ENCODE data around the gene FLNB.

Gene FLNB

GRCh38 chr3:58164906-58165821 lies 156.9 kb downstream of the FLNB start:
- POLR2A ChIA-PET (ENCODE audit: low non-redundant PET): no interaction called here
- no peak for DNase-seq (ENCODE audit: low spot score)
- peak overlapping the region; percentile 63 for H3K27ac ChIP-seq
- CTCF ChIA-PET: interaction anchor here (0.8 to 1.2 kb wide), 2 partner anchors 23 to 52 kb away, joined by 3 read pairs; no protein-coding TSS in a partner anchor
- no peak for TF ChIP-seq CTCF (conservative IDR thresholded peaks at IDR 0.05; ENCODE audit: low read depth)

GRCh38 chr3:58167431-58168351 lies 159.5 kb downstream of the FLNB start:
- POLR2A ChIA-PET (ENCODE audit: low non-redundant PET): no interaction called here
- peak; percentile 30 for DNase-seq (ENCODE audit: low spot score)
- CTCF ChIA-PET: interaction anchor here (0.8 kb wide), 2 partner anchors 10 to 17 kb away, joined by 5 to 6 read pairs; no protein-coding TSS in a partner anchor
- H3K27ac ChIP-seq: peak overlapping the region; percentile 35
- TF ChIP-seq CTCF (conservative IDR thresholded peaks at IDR 0.05; ENCODE audit: low read depth): peak; percentile 75

- POLR2A ChIA-PET (ENCODE audit: low non-redundant PET): no interaction called here
- CTCF ChIA-PET: no interaction called here
- DNase-seq (ENCODE audit: low spot score): no peak
- TF ChIP-seq CTCF (conservative IDR thresholded peaks at IDR 0.05; ENCODE audit: low read depth): no peak
- peak overlapping the region; percentile 35 for H3K27ac ChIP-seq
These were observed 160.3 kb downstream of the FLNB start for GRCh38 chr3:58168498-58168897.

GRCh38 chr3:58169371-58169770 lies 161.1 kb downstream of the FLNB start:
- peak overlapping the region; percentile 31 for H3K27ac ChIP-seq
- CTCF ChIA-PET: no interaction called here
- TF ChIP-seq CTCF (conservative IDR thresholded peaks at IDR 0.05; ENCODE audit: low read depth): no peak
- POLR2A ChIA-PET (ENCODE audit: low non-redundant PET): no interaction called here
- DNase-seq (ENCODE audit: low spot score): no peak

- ChIA-PET POLR2A (ENCODE audit: low non-redundant PET) (no interaction called here), CTCF (no interaction called here)
- peak overlapping the region; percentile 38 for H3K27ac ChIP-seq
- no peak for DNase-seq (ENCODE audit: low spot score)
- TF ChIP-seq CTCF (conservative IDR thresholded peaks at IDR 0.05; ENCODE audit: low read depth): no peak
These were observed 162.2 kb downstream of the FLNB start for GRCh38 chr3:58170376-58170775.

- POLR2A ChIA-PET (ENCODE audit: low non-redundant PET): no interaction called here
- CTCF ChIA-PET: no interaction called here
- no peak for TF ChIP-seq CTCF (conservative IDR thresholded peaks at IDR 0.05; ENCODE audit: low read depth)
- peak overlapping the region; percentile 42 for H3K27ac ChIP-seq
- DNase-seq (ENCODE audit: low spot score): no peak
These were observed 162.9 kb downstream of the FLNB start for GRCh38 chr3:58171126-58171525.
